CD4-positive, alpha-beta memory T cell (primary cell): Measurements from ENCODE around the gene GPR27. TPM values are rescaled to one million over a fixed set of nuclear protein-coding genes. Genes with fewer than 3 reads are reported as not detected.

Experiments
- CTCF ChIA-PET: fragments of 350-600 bp; sonication (Branson Sonifier 250); formaldehyde crosslinking; loops from one replicate; lab custom pipeline; 2021; ENCODE audit warnings: inconsistent platforms; ENCODE audit not compliant: partially characterized antibody; lab: Charles Lee
- POLR2A ChIA-PET: fragments of 350-600 bp; sonication (Branson Sonifier 250); formaldehyde crosslinking; loops from one replicate; lab custom pipeline; 2021; ENCODE audit not compliant: partially characterized antibody; lab: Charles Lee
- DNase-seq, 5 donors: peaks; one replicate each; pipeline versions ENCODE4 v3.0.0 to v3.0.0-alpha.2; 2020 to 2022; ENCODE audit warnings: mixed read lengths in 1 of 5
- H3K27ac ChIP-seq: one replicate; pipeline ENCODE4 v1.7.0; 2013; ENCODE audit warnings: low read depth, low read length
- H3K27me3 ChIP-seq: 2 replicates; pipeline ENCODE4 v1.7.0; 2013; ENCODE audit warnings: mild to moderate bottlenecking, low read length, moderate library complexity; ENCODE audit not compliant: insufficient read depth
- H3K36me3 ChIP-seq: 2 replicates; pipeline ENCODE4 v1.7.0; 2013; ENCODE audit warnings: mild to moderate bottlenecking, low read length, moderate library complexity; ENCODE audit not compliant: insufficient read depth
- H3K4me1 ChIP-seq: 2 replicates; pipeline ENCODE4 v1.7.0; 2013; ENCODE audit warnings: mild to moderate bottlenecking, low read length, moderate library complexity; ENCODE audit not compliant: insufficient read depth
- H3K4me3 ChIP-seq, 2 donors: one replicate each; pipeline ENCODE4 v1.7.0; 2013; ENCODE audit warnings: low read length in 2 of 2, mild to moderate bottlenecking in 1 of 2
- H3K9me3 ChIP-seq, 2 donors: one replicate each; pipeline ENCODE4 v1.7.0; 2013; ENCODE audit warnings: low read length in 2 of 2, control low read depth in 1 of 2; ENCODE audit not compliant: control insufficient read depth in 1 of 2
- H3K27ac Mint-ChIP-seq, 7 donors: one replicate each; pipeline ENCODE4 v1.8.0; 2020 to 2021; ENCODE audit warnings: mixed read lengths in 7 of 7, mild to moderate bottlenecking in 6 of 7, inconsistent platforms in 3 of 7, moderate library complexity in 3 of 7
- H3K27me3 Mint-ChIP-seq, 2 donors: one replicate each; pipeline ENCODE4 v1.8.0; 2020 to 2021; ENCODE audit warnings: mixed read lengths in 2 of 2
- H3K36me3 Mint-ChIP-seq, 2 donors: one replicate each; pipeline ENCODE4 v1.8.0; 2020 to 2021; ENCODE audit warnings: mixed read lengths in 2 of 2, inconsistent platforms in 1 of 2, mild to moderate bottlenecking in 1 of 2
- H3K4me1 Mint-ChIP-seq, 4 donors: one replicate each; pipeline ENCODE4 v1.8.0; 2020 to 2021; ENCODE audit warnings: mixed read lengths in 4 of 4, mild to moderate bottlenecking in 1 of 4
- H3K4me3 Mint-ChIP-seq, 8 donors: one replicate each; pipeline ENCODE4 v1.8.0; 2020 to 2021; ENCODE audit warnings: mixed read lengths in 8 of 8, mild to moderate bottlenecking in 7 of 8, moderate library complexity in 6 of 8, inconsistent platforms in 3 of 8
- H3K9me3 Mint-ChIP-seq, 8 donors: one replicate each; pipeline ENCODE4 v1.8.0; 2020 to 2021; ENCODE audit warnings: mixed read lengths in 8 of 8, mild to moderate bottlenecking in 5 of 8, inconsistent platforms in 3 of 8, moderate library complexity in 1 of 8
- intact Hi-C: fragments of 100-400 bp; cut with micrococcal nuclease; formaldehyde crosslinking; loops from one replicate; pipeline ENCODE4 v1.15.1; 2023
- polyA plus RNA-seq, 2 donors: library from polyadenylated mRNA; unstranded; fragments of 300-500 nt; fragmentation: Illumina TruSeq; gene quantifications; one replicate each; pipeline ENCODE4 v1.2.3, GENCODE V29; 2021
- total RNA-seq, 2 experiments: library from RNA; stranded (reverse); gene quantifications; one replicate each; pipeline ENCODE4 v1.2.3, GENCODE V29; 2021

GPR27 gene
- total and polyA plus RNA-seq, 4 experiments from 2014 or later = 0.17 to 1.4 (median 0.58) TPM

DNA sequence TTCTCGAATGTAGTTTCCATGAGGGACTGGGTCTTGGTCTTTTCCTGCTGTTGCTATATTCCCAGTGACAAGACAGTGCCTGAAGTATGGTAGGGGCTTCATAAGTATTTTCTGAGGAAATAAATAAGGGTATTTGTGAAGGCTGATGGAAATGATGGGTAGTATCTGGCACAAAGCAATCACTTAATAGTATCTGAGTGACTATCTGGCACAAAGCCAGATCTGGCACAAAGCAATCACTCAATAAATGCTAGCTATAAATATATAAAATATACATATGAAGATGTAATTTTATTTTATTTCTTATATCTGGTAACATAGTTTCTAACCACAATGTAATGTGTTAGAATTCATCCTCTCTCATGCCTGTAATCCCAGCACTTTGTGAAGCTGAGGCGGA, 52.0 kb downstream of the GPR27 start:
- Mint-ChIP-seq H3K9me3 (no peaks in the 10 kb centered on the region), H3K4me3 (no peak overlapping the region), H3K36me3 (no peaks in the 10 kb centered on the region), H3K27me3 (peaks cover 4 to 9% of the 10 kb centered on the region in 2 donors), H3K27ac (no peak overlapping the region), H3K4me1 (no peaks in the 10 kb centered on the region)
- no peaks in the 10 kb centered on the region for H3K36me3 ChIP-seq
- ChIA-PET CTCF (no interaction called here), POLR2A (no interaction called here)
- H3K9me3 ChIP-seq = no peaks in the 10 kb centered on the region
- H3K4me1 ChIP-seq = no peaks in the 10 kb centered on the region
- H3K4me3 ChIP-seq = no peak overlapping the region
- H3K27me3 ChIP-seq = no peaks in the 10 kb centered on the region
- intact Hi-C loops = no loop called here
- H3K27ac ChIP-seq = no peak overlapping the region
- no peak for DNase-seq

Other genes with a start within 250 kb of the GPR27 start
- 100 to 1,000 TPM; 290 to 348 TPM for gene FOXP1, start 170.1 kb upstream of the GPR27 start, total RNA-seq
- gene FOXP1, start 170.1 kb upstream of the GPR27 start, polyA plus RNA-seq = 100 to 1,000 TPM; 189 to 267 TPM
- 10 to 100 TPM; 51.5 to 58.7 TPM for gene EIF4E3, start 28.5 kb upstream of the GPR27 start, total RNA-seq
- gene EIF4E3, start 28.5 kb upstream of the GPR27 start, polyA plus RNA-seq = 10 to 100 TPM; 40.7 to 55.1 TPM
- under 1 TPM; 0.20 to 0.33 TPM for gene PROK2, start 31.3 kb downstream of the GPR27 start, total RNA-seq
- 1 to 10 TPM in 1 of 2 donors, under 1 TPM in 1; 0.18 to 2.6 TPM for gene PROK2, start 31.3 kb downstream of the GPR27 start, polyA plus RNA-seq